ENCODE data around the gene TAS2R3.

DNA sequence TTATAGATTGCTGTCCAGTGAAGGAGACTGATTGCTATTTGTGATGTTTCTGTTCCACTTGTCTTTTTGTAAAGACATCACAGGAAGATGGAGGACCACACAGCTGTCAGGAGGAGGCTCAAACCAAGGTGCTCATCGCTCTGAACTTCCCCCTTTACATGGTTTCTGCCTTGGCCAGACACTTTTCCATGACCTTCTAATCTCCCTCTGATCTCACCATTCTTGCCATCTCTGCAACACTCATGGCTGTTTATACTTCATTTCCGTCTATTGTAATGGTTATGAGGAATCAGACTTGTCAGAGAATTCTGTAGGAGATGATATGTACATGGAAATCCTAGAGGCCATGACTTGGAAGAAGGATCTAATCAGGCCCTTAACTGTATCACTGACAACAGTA is 24.4 kb downstream of the TAS2R3 start:
- TF ChIP-seq CTCF (IDR thresholded peaks at IDR 0.05): no peak
- no peak for TF ChIP-seq EP300 (IDR thresholded peaks at IDR 0.05)
